ENCODE measurements around the gene SFXN1. TPM values are rescaled to one million over a fixed set of nuclear protein-coding genes. Genes with fewer than 3 reads are reported as not detected.

SFXN1 gene
- total RNA-seq, 4 donors from 2014 or later, result 18.0 to 26.1 (median 21.2) TPM

- no peak overlapping the region for H3K27ac ChIP-seq
These were observed 81.7 kb downstream of the SFXN1 start for GRCh38 chr5:175560011-175560410.

GRCh38 chr5:175561085-175561484 lies 82.7 kb downstream of the SFXN1 start:
- ATAC-seq, result no peak
- Histone ChIP-seq H3K36me3 (no peaks in the 10 kb centered on the region), H3K9me3 (no peaks in the 10 kb centered on the region), H3K27ac (no peak overlapping the region), H3K4me1 (no peaks in the 10 kb centered on the region), H3K4me3 (no peak overlapping the region), H3K27me3 (peaks cover 23% of the 10 kb centered on the region)
- WGBS, 2 donors (ENCODE audit: low coverage in 1 of 2), result 16 to 61% methylated on average over 4 to 5 of the region's 5 CpGs
- no peak for TF ChIP-seq POLR2AphosphoS5 (IDR thresholded peaks at IDR 0.05)
- no peak for TF ChIP-seq CTCF (IDR thresholded peaks at IDR 0.05)
- no peak for TF ChIP-seq POLR2A (IDR thresholded peaks at IDR 0.05)
- no peak for TF ChIP-seq EP300 (IDR thresholded peaks at IDR 0.05)

More at GRCh38 chr5:175560011-175560410, 81.7 kb downstream of the SFXN1 start:
- 40 to 63% methylated on average over 2 of the region's 2 CpGs for WGBS, 2 donors (ENCODE audit: low coverage in 1 of 2)
- TF ChIP-seq POLR2A (IDR thresholded peaks at IDR 0.05), result no peak
- no peak for TF ChIP-seq EP300 (IDR thresholded peaks at IDR 0.05)
- TF ChIP-seq CTCF (IDR thresholded peaks at IDR 0.05), result no peak
- TF ChIP-seq POLR2AphosphoS5 (IDR thresholded peaks at IDR 0.05), result no peak
- ATAC-seq, result no peak
- H3K27me3 ChIP-seq, result peaks cover 34% of the 10 kb centered on the region
- H3K9me3 ChIP-seq, result peaks cover 0 to 1% (median 0%) of the 10 kb centered on the region in 3 donors
- H3K4me3 ChIP-seq, result no peak overlapping the region
- H3K4me1 ChIP-seq, result no peaks in the 10 kb centered on the region
- no peaks in the 10 kb centered on the region for H3K36me3 ChIP-seq

GRCh38 chr5:175564716-175565115 lies 86.4 kb downstream of the SFXN1 start:
- Histone ChIP-seq H3K4me1 (no peaks in the 10 kb centered on the region), H3K36me3 (no peaks in the 10 kb centered on the region), H3K4me3 (no peak overlapping the region), H3K27me3 (peaks cover 17% of the 10 kb centered on the region), H3K27ac (no peak overlapping the region), H3K9me3 (no peaks in the 10 kb centered on the region)
- ATAC-seq, result no peak
- TF ChIP-seq POLR2A (IDR thresholded peaks at IDR 0.05) (no peak), EP300 (IDR thresholded peaks at IDR 0.05) (no peak)
- WGBS, 2 donors (ENCODE audit: low coverage in 1 of 2), result 21% methylated on average over 1 of the region's 1 CpG; no CpG with 5 or more reads in 1 of the 2 donors

- Histone ChIP-seq H3K4me3 (no peak overlapping the region), H3K36me3 (no peaks in the 10 kb centered on the region), H3K27ac (no peak overlapping the region), H3K27me3 (peaks cover 23% of the 10 kb centered on the region), H3K9me3 (no peaks in the 10 kb centered on the region), H3K4me1 (no peaks in the 10 kb centered on the region)
- TF ChIP-seq EP300 (IDR thresholded peaks at IDR 0.05) (no peak), POLR2A (IDR thresholded peaks at IDR 0.05) (no peak)
- WGBS, 2 donors (ENCODE audit: low coverage in 1 of 2), result 60 to 75% methylated on average over 1 to 2 of the region's 2 CpGs
- no peak for ATAC-seq
These were observed 88.3 kb downstream of the SFXN1 start for GRCh38 chr5:175566697-175567096.

GRCh38 chr5:175567954-175568353 lies 89.6 kb downstream of the SFXN1 start:
- Histone ChIP-seq H3K27me3 (peaks cover 27% of the 10 kb centered on the region), H3K27ac (no peak overlapping the region), H3K9me3 (peaks cover 0 to 5% (median 0%) of the 10 kb centered on the region in 3 donors), H3K36me3 (no peaks in the 10 kb centered on the region), H3K4me3 (no peak overlapping the region), H3K4me1 (no peaks in the 10 kb centered on the region)
- WGBS, 2 donors (ENCODE audit: low coverage in 1 of 2), result 75 to 80% methylated on average over 1 of the region's 1 CpG
- TF ChIP-seq POLR2AphosphoS5 (IDR thresholded peaks at IDR 0.05), result no peak
- TF ChIP-seq CTCF (IDR thresholded peaks at IDR 0.05), result no peak
- no peak for TF ChIP-seq EP300 (IDR thresholded peaks at IDR 0.05)
- no peak for TF ChIP-seq POLR2A (IDR thresholded peaks at IDR 0.05)
- ATAC-seq, result no peak

GRCh38 chr5:175569701-175570100 lies 91.3 kb downstream of the SFXN1 start:
- no peaks in the 10 kb centered on the region for H3K36me3 ChIP-seq
- no peaks in the 10 kb centered on the region for H3K4me1 ChIP-seq
- no peak overlapping the region for H3K4me3 ChIP-seq
- TF ChIP-seq CTCF (IDR thresholded peaks at IDR 0.05), result no peak
- no peak for TF ChIP-seq POLR2A (IDR thresholded peaks at IDR 0.05)
- TF ChIP-seq POLR2AphosphoS5 (IDR thresholded peaks at IDR 0.05), result no peak
- TF ChIP-seq EP300 (IDR thresholded peaks at IDR 0.05), result no peak
- WGBS, 2 donors (ENCODE audit: low coverage in 1 of 2), result 78 to 94% methylated on average over 3 to 4 of the region's 4 CpGs
- ATAC-seq, result no peak
- H3K9me3 ChIP-seq, result peaks cover 0 to 5% (median 0%) of the 10 kb centered on the region in 3 donors
- no peak overlapping the region for H3K27ac ChIP-seq
- H3K27me3 ChIP-seq, result peaks cover 39% of the 10 kb centered on the region
